Sigmoid colon (tissue), 4 donors: Measurements from ENCODE around the gene CPNE1.

Experiments
- EP300 ChIP-seq, 4 donors: sonication (generic); formaldehyde crosslinking; IDR thresholded peaks; one replicate each; pipeline ENCODE4 v1.6.1; 2017; ENCODE audit warnings: antibody characterized with exemption in 4 of 4
- POLR2A ChIP-seq, 2 donors: fragments of 450-650 bp; IDR thresholded peaks; one replicate each; pipeline ENCODE4 v1.6.1; 2016; ENCODE audit warnings: antibody characterized with exemption in 2 of 2, mild to moderate bottlenecking in 2 of 2, moderate library complexity in 2 of 2
- TF ChIP-seq, protein P1 (sequence below), 4 experiments: fragments of 450-650 bp in 3 of 4; fragments of 200-600 bp in 1 of 4; IDR thresholded peaks; one replicate each; pipeline ENCODE4 v1.5.1; 2016 to 2019; ENCODE audit warnings: antibody characterized with exemption in 4 of 4, mild to moderate bottlenecking in 3 of 4, moderate library complexity in 2 of 4

DNA sequence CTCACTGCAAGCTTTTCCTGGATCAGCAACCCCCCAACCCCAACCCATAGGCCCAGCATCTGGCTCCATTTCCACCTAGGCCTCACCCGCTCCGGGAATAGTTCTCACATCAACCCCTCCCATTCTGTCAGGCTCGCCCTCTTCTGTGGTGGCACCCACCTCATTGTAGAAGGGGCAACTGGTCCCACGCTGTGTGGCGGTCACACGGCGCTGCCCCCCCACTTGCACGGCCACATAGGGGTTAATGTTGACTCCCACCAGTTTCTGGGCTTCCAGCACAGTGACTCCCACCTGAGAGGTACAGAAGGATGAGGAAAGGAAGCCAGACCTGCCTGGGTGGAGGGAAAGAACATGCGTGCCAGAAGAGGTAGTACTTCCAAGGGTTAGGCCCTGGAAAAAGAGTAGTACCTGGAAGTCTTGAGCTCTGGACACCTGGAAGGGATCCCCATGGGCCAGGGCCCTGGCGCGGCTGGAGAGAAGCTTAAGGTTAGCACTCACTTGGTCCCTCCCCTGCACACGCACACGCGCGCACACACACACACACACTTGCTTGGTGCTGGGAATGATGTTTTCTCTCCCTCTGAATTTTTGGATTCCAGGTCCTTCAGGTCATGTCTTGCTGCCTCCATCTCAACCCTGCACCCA lies 61.7 kb downstream of the CPNE1 start:
- TF ChIP-seq, protein P1, sequence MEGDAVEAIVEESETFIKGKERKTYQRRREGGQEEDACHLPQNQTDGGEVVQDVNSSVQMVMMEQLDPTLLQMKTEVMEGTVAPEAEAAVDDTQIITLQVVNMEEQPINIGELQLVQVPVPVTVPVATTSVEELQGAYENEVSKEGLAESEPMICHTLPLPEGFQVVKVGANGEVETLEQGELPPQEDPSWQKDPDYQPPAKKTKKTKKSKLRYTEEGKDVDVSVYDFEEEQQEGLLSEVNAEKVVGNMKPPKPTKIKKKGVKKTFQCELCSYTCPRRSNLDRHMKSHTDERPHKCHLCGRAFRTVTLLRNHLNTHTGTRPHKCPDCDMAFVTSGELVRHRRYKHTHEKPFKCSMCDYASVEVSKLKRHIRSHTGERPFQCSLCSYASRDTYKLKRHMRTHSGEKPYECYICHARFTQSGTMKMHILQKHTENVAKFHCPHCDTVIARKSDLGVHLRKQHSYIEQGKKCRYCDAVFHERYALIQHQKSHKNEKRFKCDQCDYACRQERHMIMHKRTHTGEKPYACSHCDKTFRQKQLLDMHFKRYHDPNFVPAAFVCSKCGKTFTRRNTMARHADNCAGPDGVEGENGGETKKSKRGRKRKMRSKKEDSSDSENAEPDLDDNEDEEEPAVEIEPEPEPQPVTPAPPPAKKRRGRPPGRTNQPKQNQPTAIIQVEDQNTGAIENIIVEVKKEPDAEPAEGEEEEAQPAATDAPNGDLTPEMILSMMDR (IDR thresholded peaks at IDR 0.05) = no peak
- no peak for TF ChIP-seq POLR2A (IDR thresholded peaks at IDR 0.05)
- no peak for TF ChIP-seq EP300 (IDR thresholded peaks at IDR 0.05)
